ENCODE results near the gene AVPI1. TPM values are rescaled to one million over a fixed set of nuclear protein-coding genes. Genes with fewer than 3 reads are reported as not detected.

The AVPI1 gene
- total and polyA plus RNA-seq, 2 of the 13 experiments (the other 11 are each of a cell fraction or from before 2014, with no cell fraction given): 39.8 to 61.2 TPM

- TF ChIP-seq CENPT (CRISPR knock-in tag; IDR thresholded peaks at IDR 0.05; ENCODE audit: low read depth): no peak; the same call in 1 of the 2 replicates
- no peak for TF ChIP-seq ARID3A (IDR thresholded peaks at IDR 0.05; ENCODE audit: low read depth, low read length)
- peak; percentile 81; the same call in 1 of the 2 replicates for TF ChIP-seq ZNF367 (CRISPR knock-in tag; IDR thresholded peaks at IDR 0.05; ENCODE audit: borderline replicate concordance)
- no peak for TF ChIP-seq SRF (IDR thresholded peaks at IDR 0.05; ENCODE audit: low read depth, low read length)
- peak; percentile 78; the same call in 1 of the 2 replicates for TF ChIP-seq NFKBIZ (CRISPR knock-in tag; IDR thresholded peaks at IDR 0.05)
- peak; percentile 69 for TF ChIP-seq POGZ (CRISPR knock-in tag; IDR thresholded peaks at IDR 0.05)
- peak; percentile 68; the same call in 1 of the 2 replicates for TF ChIP-seq LBX2 (CRISPR knock-in tag; IDR thresholded peaks at IDR 0.05; ENCODE audit: borderline replicate concordance)
- TF ChIP-seq SMAD3 (CRISPR knock-in tag; IDR thresholded peaks at IDR 0.05): peak; percentile 35; the same call in 1 of the 2 replicates
- TF ChIP-seq SRY (CRISPR knock-in tag; IDR thresholded peaks at IDR 0.05): peak; percentile 66
- no peak; the same call in 1 of the 2 replicates for TF ChIP-seq ZNF205 (CRISPR knock-in tag; IDR thresholded peaks at IDR 0.05)
- TF ChIP-seq HOXA3 (CRISPR knock-in tag; IDR thresholded peaks at IDR 0.05): peak; percentile 86
- TF ChIP-seq ZNF138 (CRISPR knock-in tag; IDR thresholded peaks at IDR 0.05; ENCODE audit: low read depth): peak; percentile 79; the same call in 1 of the 2 replicates
- TF ChIP-seq ZNF7 (CRISPR knock-in tag; IDR thresholded peaks at IDR 0.05): no peak
- peak; percentile 82 for TF ChIP-seq ZNF790 (CRISPR knock-in tag; IDR thresholded peaks at IDR 0.05; ENCODE audit: borderline replicate concordance)
- peak; percentile 13 for TF ChIP-seq ZNF709 (CRISPR knock-in tag; IDR thresholded peaks at IDR 0.05)
- TF ChIP-seq ESRRA (CRISPR knock-in tag; IDR thresholded peaks at IDR 0.05; ENCODE audit: low read depth): no peak
- TF ChIP-seq HHEX (CRISPR knock-in tag; IDR thresholded peaks at IDR 0.05): no peak
- TF ChIP-seq RAD21 (CRISPR knock-in tag; IDR thresholded peaks at IDR 0.05): peak; percentile 20; the same call in 1 of the 2 replicates
- TF ChIP-seq HMG20A (CRISPR knock-in tag; IDR thresholded peaks at IDR 0.05; ENCODE audit: borderline replicate concordance): peak; percentile 65; the same call in 1 of the 2 replicates
Observed at GRCh38 chr10:97686962-97687784, at the start of gene AVPI1 (continued).

Measured in HepG2 (cell line).